Measurements from ENCODE around the gene PANK4. TPM values are rescaled to one million over a fixed set of nuclear protein-coding genes. Genes with fewer than 3 reads are reported as not detected.

PANK4 gene
- total and polyA plus RNA-seq, 12 donors: 26.1 to 56.4 (median 34.5) TPM

DNA sequence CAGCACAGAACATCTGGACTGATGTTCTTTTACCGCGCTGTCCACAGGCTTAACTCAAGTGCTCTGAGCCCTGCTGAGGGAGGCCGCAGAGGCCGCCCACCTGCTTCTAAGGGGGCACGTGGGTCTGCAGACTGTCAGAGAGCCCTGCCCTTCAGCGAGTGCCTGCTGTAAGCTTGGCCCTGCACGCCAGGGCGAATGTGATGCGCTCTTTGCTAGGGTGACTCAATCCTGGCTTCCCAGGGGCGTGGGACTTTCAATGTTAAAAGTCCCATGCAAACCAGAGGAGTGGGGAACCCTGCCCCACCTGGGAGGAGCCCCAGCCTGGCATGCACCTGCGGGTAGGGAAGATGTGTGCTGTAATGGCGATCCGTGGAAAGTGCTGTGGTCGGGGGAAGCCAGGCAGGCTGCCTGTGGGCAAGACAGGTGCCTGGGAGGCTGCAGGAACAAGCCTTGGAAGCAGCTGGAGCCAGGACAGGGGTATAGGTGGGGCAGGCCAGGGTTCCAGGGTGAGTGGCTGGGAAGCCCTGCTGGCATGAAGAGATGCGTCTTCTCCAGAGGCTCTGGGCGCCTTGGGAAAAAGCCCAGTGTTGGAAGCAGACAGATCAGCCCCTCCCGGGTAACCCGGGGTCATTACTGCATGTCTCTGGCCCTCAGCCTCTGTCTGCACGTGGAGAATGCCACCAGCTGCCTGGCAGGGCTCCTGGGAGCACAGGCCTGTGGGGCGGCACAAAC is 594 bp upstream of the PANK4 start:
- Histone ChIP-seq H3K4me3 (peak overlapping the region in 9 of 10 donors; percentile 64 to 100 (median 93)), H3K4me1 (peaks cover 39 to 75% (median 71%) of the 10 kb centered on the region in 9 donors), H3K9me3 (no peaks in the 10 kb centered on the region), H3K27me3 (peaks cover 0 to 50% (median 9%) of the 10 kb centered on the region in 7 donors), H3K27ac (peak overlapping the region in 9 of 10 donors; percentile 75 to 89 (median 83)), H3K36me3 (peaks cover 0 to 5% (median 0%) of the 10 kb centered on the region in 9 donors)
- ATAC-seq (peak; percentile 12 to 86 (median 58)), DNase-seq (peak; percentile 66 to 70)
- WGBS, 2 donors: 32 to 34% methylated on average over 20 of the region's 20 CpGs
- TF ChIP-seq, protein P1, sequence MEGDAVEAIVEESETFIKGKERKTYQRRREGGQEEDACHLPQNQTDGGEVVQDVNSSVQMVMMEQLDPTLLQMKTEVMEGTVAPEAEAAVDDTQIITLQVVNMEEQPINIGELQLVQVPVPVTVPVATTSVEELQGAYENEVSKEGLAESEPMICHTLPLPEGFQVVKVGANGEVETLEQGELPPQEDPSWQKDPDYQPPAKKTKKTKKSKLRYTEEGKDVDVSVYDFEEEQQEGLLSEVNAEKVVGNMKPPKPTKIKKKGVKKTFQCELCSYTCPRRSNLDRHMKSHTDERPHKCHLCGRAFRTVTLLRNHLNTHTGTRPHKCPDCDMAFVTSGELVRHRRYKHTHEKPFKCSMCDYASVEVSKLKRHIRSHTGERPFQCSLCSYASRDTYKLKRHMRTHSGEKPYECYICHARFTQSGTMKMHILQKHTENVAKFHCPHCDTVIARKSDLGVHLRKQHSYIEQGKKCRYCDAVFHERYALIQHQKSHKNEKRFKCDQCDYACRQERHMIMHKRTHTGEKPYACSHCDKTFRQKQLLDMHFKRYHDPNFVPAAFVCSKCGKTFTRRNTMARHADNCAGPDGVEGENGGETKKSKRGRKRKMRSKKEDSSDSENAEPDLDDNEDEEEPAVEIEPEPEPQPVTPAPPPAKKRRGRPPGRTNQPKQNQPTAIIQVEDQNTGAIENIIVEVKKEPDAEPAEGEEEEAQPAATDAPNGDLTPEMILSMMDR (IDR thresholded peaks at IDR 0.05): no peak
- intact Hi-C loops (cut with DNase I): loop anchor here in 2 of 10 donors (2.0 to 10.0 kb wide), 5 partner anchors 60 to 330 kb away; partner anchors contain the start of genes PRXL2B (in 2 of the 2) and PEX10 (in 1 of the 2)

DNA sequence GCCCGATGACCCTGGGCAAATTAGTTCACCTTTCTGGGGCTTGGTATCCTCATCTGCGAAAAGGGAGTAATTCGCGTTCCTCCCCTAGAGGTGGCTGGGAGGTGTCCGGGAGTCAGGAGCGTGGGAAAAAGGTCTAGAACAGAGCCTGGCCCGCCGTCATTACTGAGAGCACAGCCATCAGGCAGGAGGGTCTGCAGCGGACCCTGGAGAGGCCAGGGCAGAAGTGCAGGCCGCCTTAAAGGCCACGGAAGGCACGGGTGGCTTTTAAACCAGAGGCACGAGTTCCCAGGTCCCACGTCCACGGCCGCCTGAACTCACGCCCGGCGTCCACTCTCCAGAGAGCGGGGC is 850 bp downstream of the PANK4 start:
- peak overlapping the region in 9 of 10 donors; percentile 55 to 89 (median 83) for H3K27ac ChIP-seq
- WGBS, 2 donors: 4% methylated on average over 20 of the region's 20 CpGs
- peaks cover 0 to 35% (median 0%) of the 10 kb centered on the region in 7 donors for H3K27me3 ChIP-seq
- intact Hi-C loops (cut with DNase I): loop anchor here in 2 of 10 donors (5.0 to 10.0 kb wide), 4 partner anchors 62 to 328 kb away; partner anchors contain the start of genes PEX10 (in 1 of the 2) and PRXL2B (in 1 of the 2)
- ATAC-seq: no peak
- H3K36me3 ChIP-seq: peaks cover 0 to 19% (median 6%) of the 10 kb centered on the region in 9 donors
- peaks cover 35 to 68% (median 62%) of the 10 kb centered on the region in 9 donors for H3K4me1 ChIP-seq
- peak overlapping the region; percentile 64 to 100 (median 90) for H3K4me3 ChIP-seq
- H3K9me3 ChIP-seq: no peaks in the 10 kb centered on the region
- TF ChIP-seq, protein P1 (IDR thresholded peaks at IDR 0.05): no peak
- DNase-seq: no peak

DNA sequence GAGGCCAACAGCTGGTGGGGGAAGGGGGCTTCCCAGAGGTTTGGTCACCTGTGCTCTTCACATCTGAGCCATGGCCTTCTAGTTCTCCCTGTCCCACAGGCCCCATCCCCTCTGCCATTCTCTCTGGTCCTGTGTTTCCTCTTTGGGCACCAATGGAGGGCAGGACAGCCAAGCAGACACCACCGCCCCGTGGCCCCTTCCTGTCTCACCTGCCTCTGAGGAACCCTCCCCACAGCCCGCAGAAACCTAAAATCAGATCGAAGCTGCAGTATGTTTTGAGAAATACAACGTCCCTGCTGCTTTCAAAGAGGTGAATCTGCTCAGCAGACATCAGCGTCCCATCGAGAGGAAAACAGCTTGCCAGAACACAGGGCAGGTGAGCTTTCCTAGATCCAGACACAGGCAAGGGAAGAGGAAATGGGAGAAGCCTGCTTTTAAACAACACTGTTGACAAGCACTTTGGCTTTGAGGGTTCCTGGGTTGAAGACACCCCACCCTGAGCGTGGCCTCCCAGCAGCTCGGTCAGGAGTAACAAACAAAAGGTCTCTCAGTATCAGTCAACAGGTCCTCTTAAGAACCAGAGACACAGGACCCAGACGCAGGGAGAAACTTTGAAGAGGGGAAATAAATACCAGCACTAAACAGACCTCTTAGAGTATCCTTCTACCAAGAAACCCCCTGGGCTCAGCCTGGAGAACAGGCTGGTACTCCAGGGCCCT is 2.3 kb downstream of the PANK4 start:
- DNase-seq (no peak), ATAC-seq (no peak)
- peaks cover 0 to 22% (median 0%) of the 10 kb centered on the region in 7 donors for H3K27me3 ChIP-seq
- H3K36me3 ChIP-seq: peaks cover under 1 to 34% (median 20%) of the 10 kb centered on the region in 9 donors
- intact Hi-C loops (cut with DNase I): loop anchor here in 2 of 10 donors (10.0 kb wide), 1 partner anchor 121 kb away; no protein-coding TSS in a partner anchor
- H3K4me1 ChIP-seq: peaks cover 32 to 63% (median 54%) of the 10 kb centered on the region in 9 donors
- no peaks in the 10 kb centered on the region for H3K9me3 ChIP-seq
- peak overlapping the region in 1 of 10 donors; percentile 36 for H3K27ac ChIP-seq
- 57 to 59% methylated on average over 10 of the region's 10 CpGs for WGBS, 2 donors
- TF ChIP-seq, protein P1 (IDR thresholded peaks at IDR 0.05): no peak
- peak overlapping the region in 6 of 10 donors; percentile 64 to 100 (median 95) for H3K4me3 ChIP-seq

Measured in heart right ventricle (tissue), 16 donors.